Suppressor macrophage (primary cell): ENCODE results near the gene CASKIN1.
A peak's percentile ranks its signal among the peaks of the same experiment; 100 is the strongest.
"Not testable (repeated sequence)": the region's sequence is repeated elsewhere in the genome, so short reads cannot be mapped to it uniquely, and the experiment has no call there.

Experiments used
- DNase-seq, 4 experiments: peaks; one replicate each; pipeline ENCODE4 v3.0.0-alpha.2; 2020 to 2022
- total RNA-seq, 17 experiments: gene quantifications; one replicate each; lab custom pipeline; 2026; ENCODE audit warnings: mixed read lengths in 6 of 17, inconsistent platforms in 3 of 17; lab: John Stamatoyannopoulos, UW

The CASKIN1 gene
- total RNA-seq, result 0 to 2.2 (median 0.07) reads per million in 17 experiments

GRCh38 chr16:2196162-2196980, at the start of gene CASKIN1:
TSS of gene CASKIN1 (minus strand) at chr16:2196605. CDS start at chr16:2196432, 173 bp downstream.
- DNase-seq, result peak; percentile 43 to 82 (median 66)

- DNase-seq, result no peak
Observed at GRCh38 chr16:2244926-2245795, 48.8 kb upstream of the CASKIN1 start.

DNA sequence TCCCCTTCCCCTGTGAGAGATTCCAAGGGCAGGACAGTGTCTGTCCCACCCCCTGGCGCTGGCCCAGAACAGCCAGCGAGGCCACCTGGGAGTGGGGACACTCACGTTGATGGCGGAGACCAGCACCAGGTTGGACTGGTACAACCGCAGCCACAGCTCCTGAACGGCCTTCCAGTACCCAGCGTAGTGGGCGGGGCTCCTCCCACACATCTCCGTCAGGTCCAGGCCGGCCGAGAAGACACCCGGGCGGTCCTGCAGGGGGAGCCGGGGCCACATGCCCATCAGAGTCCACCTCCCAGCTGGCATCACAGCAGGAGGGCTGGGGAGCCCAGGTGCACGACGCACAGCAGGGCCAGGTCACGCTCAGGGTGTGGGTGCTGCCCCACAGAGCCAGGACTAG, 47.9 kb upstream of the CASKIN1 start:
- no peak for DNase-seq

GRCh38 chr16:2243781-2244180, 47.4 kb upstream of the CASKIN1 start:
- no peak for DNase-seq

GRCh38 chr16:2243031-2243528, 46.7 kb upstream of the CASKIN1 start:
- DNase-seq, result no peak

DNA sequence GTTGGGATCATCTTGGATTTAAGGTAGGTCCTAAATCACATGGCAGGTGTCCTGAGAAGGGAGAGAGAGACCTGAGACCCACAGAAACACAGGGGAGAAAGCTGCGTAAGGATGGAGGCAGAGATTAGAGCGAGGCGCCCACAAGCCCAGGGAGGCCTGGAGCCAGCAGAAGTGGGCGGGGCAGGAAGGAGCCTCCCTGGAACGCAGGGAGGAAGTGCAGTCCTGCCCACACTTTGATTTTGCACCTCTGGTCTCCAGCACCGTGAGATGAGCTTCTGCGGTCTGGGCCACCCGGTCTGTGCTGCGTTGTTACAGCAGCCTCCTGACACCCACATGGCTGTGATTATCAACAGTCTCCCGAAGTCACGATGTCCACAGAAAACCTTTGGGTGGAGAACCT, 46.2 kb upstream of the CASKIN1 start:
- peak in 2 of 4 experiments; percentile 29 to 52 for DNase-seq

- DNase-seq, result not testable (repeated sequence)
Observed at GRCh38 chr16:2240331-2240730, 43.9 kb upstream of the CASKIN1 start.

GRCh38 chr16:2238838-2239675, 42.7 kb upstream of the CASKIN1 start:
- no peak for DNase-seq

- no peak for DNase-seq
Observed at GRCh38 chr16:2238150-2238837, 41.9 kb upstream of the CASKIN1 start.

- peak in 1 of 4 experiments; percentile 10 for DNase-seq
Observed at GRCh38 chr16:2237493-2238149, 41.2 kb upstream of the CASKIN1 start.

GRCh38 chr16:2237102-2237482, 40.7 kb upstream of the CASKIN1 start:
- DNase-seq, result no peak

- peak in 3 of 4 experiments; percentile 26 to 40 (median 36) for DNase-seq
Observed at GRCh38 chr16:2236337-2237101, 40.1 kb upstream of the CASKIN1 start, which contains the start of gene DNASE1L2. TSS of gene DNASE1L2 (plus strand) at chr16:2236444. CDS start at chr16:2236817, 373 bp downstream.

- DNase-seq, result no peak
Observed at GRCh38 chr16:2235695-2236336, 39.4 kb upstream of the CASKIN1 start.

DNA sequence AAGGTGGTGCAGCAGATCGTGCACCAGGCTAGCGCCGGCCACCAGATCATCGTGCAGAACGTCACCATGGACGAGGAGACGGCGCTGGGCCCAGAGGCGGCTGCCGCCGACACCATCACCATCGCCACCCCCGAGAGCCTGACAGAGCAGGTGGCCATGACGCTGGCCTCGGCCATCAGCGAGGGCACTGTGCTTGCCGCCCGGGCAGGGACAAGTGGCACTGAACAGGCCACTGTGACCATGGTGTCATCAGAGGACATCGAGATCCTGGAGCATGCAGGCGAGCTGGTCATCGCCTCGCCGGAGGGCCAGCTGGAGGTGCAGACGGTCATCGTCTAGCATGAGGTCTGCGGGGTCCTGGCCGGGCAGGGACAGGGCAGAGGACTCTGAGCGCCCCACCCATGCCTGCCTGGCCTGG, 38.8 kb upstream of the CASKIN1 start:
- DNase-seq, result no peak

- no peak for DNase-seq
Observed at GRCh38 chr16:2234813-2235170, 38.4 kb upstream of the CASKIN1 start.

DNA sequence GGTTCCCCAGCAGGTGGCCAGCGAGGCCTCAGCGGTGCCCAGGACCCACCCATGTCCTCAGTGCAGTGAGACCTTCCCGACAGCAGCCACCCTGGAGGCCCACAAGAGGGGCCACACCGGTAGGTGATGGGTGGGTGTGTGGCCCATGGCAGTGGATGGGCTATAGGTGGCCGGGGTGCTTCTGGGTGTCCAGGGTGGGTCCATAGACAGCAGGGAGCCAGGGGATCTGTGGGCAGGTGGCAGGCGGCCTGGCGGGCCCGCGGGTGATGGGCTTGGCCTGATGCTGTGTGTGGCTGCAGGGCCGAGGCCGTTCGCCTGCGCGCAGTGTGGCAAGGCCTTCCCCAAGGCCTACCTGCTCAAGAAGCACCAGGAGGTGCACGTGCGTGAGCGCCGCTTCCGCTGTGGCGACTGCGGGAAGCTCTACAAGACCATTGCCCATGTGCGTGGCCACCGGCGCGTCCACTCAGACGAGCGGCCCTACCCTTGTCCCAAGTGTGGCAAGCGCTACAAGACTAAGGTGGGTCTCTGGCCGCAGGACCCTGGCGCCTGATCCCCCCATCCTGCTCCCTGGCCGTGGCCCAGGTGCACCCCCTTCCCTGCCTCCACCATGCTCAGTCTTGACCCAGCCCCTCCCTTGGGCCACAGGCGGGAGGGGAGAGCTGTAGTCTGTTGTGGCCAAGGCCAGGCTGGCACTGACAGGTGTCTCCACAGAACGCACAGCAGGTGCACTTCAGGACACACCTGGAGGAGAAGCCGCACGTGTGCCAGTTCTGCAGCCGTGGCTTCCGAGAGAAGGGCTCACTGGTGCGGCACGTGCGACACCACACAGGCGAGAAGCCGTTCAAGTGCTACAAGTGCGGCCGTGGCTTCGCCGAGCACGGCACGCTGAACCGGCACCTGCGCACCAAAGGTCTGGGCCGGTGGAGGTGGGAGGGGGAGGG, 37.7 kb upstream of the CASKIN1 start:
- DNase-seq, result no peak

- no peak for DNase-seq
Observed at GRCh38 chr16:2233046-2233775, 36.8 kb upstream of the CASKIN1 start.
